KBM-7 (cell line): ENCODE results near the gene CDKL2.
"Not testable (repeated sequence)": the region's sequence is repeated elsewhere in the genome, so short reads cannot be mapped to it uniquely, and the experiment has no call there.

Experiments used
- DNase-seq: peaks from one replicate; pipeline ENCODE4 v3.0.0-alpha.2; 2015
- in situ Hi-C: fragments of 300-500 bp; cut with MboI; formaldehyde crosslinking; loops from 2 replicates; pipeline ENCODE4 v1.14.3; 2020; ENCODE audit warnings: low sequenced_read_pairs, low pct_unique_long_range_greater_than_20kb, mixed read lengths

The CDKL2 gene

GRCh38 chr4:75566911-75567310 is 63.4 kb downstream of the CDKL2 start:
- no peak for DNase-seq
- in situ Hi-C loops: no loop called here

- DNase-seq: peak; percentile 19
- in situ Hi-C loops: no loop called here
These were observed 64.8 kb downstream of the CDKL2 start for GRCh38 chr4:75565481-75565880.

- no peak for DNase-seq
- in situ Hi-C loops: no loop called here
These were observed 66.3 kb downstream of the CDKL2 start for GRCh38 chr4:75564023-75564422.

DNA sequence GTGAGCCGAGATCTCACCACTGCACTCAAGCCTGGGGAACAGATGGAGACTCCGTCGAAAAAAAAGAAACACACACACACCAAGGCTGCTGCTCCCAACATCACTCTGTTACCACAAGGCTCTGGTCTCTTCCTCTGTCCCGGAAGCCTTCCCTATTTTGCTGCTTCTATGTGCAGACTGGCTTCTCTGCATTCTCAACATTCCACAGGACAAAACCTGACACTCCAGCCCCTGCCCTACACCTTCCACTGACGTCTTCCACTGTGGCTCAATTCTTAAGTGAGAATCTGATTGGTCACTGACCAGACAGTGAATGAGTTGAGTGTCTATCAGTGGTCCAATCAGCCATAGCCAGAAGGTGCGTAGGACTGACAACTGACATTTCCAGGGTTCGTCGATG is 68.5 kb downstream of the CDKL2 start:
- in situ Hi-C loops: no loop called here
- DNase-seq: no peak

- DNase-seq: no peak
- in situ Hi-C loops: no loop called here
These were observed 72.6 kb downstream of the CDKL2 start for GRCh38 chr4:75557696-75558095.

- DNase-seq: no peak
- in situ Hi-C loops: no loop called here
These were observed 74.8 kb downstream of the CDKL2 start, which contains the start of gene ODAPH for GRCh38 chr4:75555294-75556164. TSS of gene ODAPH (plus strand) at chr4:75556066. CDS start at chr4:75556083, 17 bp downstream.

GRCh38 chr4:75552452-75552851 is 77.9 kb downstream of the CDKL2 start:
- DNase-seq: no peak
- in situ Hi-C loops: no loop called here

DNA sequence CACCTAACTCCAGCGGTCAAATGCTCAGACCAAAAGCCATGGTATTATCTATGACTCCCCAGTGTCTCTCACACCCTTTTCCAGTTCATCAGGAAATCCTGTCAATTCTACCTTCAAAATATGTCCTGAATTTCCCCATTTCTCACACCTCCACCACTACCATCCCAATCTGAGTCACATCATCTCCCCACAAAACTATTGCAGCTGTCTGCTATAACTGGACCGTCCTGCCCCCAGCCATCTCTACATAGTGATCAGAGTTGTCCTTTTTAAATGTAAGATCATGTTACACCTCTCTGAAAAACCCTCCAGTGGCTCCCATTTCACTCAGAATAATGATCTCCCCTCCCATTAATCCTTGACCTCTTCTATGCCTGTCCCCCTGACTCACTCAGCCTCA is 81.3 kb downstream of the CDKL2 start:
- in situ Hi-C loops: no loop called here
- no peak for DNase-seq

DNA sequence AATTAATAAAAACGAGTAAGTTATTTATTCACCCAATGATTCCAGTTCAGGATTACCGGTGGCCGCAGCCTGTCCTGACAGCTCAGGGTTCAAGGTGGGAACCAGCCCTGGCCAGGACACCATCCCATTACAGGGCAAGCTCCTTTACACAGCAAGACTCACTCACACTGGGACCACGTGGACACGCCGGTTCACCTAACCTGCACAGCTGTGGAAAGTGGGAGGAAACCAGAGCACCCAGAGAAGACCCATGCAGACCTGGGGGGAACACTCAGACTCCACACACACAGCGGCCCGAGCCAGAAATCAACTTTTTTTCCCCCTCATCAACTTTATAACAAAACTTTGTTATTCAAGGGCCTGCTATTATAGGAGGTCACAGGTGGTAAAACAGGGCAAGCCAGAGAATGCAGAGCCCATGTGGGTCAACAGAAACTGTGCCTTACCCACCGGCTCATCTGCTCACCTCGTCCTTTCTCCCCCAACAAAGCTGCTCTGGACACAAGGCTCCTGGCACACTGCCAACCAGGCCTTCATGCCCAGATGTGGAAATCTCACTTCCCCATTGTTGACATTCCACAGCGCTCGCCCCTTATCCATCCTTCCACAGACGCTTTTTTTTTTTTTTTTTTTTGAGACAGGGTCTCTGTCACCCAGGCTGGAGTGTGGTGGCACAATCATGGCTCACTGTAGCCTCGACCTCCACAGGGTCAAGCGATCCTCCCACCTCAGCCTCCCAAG is 82.5 kb downstream of the CDKL2 start:
- in situ Hi-C loops: no loop called here
- peak; percentile 40 for DNase-seq

DNA sequence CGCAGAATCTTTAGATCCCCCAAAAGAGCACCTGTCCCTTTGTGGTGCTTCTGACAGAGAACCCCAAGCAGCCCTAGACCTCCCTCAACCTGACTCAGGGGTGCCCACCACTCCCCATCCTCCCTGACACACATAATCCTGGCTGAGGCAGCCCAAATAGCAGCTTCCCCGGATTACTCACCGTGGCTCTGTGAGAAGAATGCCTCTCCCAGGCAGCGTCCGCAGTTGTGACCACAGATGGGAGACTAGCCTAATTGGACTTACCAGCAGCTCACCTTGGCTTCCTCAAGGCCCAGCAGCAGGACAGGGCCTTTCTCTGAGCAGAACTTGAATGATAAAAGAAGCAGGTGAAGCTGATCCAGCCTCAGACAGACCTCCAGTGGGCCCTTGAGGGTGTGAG is 84.8 kb downstream of the CDKL2 start:
- in situ Hi-C loops: no loop called here
- DNase-seq: no peak

DNA sequence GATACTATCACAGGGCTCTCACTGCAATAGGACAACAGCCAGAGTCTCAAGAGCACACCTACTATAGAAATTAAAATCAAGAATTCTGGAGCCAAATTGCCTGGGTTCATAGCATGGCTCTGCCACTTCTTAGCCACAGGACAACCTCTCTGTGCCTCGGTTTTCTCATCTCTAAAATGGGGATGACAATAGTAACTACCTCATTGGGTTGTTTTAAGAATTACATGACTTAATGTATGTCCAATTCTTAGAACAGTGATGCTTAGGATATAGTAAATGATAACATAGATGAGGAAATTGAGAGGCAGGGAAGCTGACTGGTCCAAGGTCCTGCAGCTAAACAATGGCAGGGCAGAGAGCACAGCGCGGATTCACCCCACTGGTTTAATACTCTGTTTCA is 85.5 kb downstream of the CDKL2 start:
- in situ Hi-C loops: no loop called here

DNA sequence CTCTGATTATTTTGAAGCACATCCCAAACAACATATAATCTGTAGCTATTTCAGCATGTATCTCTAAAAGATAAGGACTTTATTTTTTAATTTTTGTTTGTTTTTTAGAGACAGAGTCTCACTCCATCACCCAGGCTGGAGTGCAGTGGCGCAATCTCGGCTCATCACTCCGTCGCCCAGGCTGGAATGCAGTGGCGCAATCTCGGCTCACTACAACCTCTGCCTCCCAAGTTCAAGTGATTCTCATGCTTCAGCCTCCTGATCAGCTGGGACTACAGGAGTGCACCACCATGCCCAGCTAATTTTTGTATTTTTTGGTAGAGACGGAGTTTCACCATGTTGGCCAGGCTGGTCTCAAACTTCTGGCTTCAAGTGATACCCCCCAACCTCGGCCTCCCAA is 86.1 kb downstream of the CDKL2 start:
- DNase-seq, in situ Hi-C loops: not testable (repeated sequence)

More for the DNA sequence above, 85.5 kb downstream of the CDKL2 start:
- DNase-seq: no peak

DNA sequence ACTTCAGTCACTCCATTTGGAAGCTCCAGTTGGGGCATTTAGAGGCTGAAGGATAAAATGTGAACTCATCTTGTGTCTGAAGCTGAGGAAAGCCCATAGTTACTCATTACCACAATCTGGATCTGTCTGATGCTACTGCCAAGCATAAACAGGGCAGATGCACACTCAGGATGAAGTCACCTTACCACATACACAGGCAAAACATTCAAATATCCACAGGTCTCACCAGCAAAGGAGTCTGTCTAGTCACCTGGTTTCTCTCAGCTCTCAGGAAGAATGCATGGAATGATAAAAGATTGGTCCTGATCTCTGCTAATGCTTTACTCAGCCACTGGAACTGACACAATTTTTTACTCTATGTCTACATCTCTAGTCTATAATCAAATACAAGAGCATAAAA is 87.5 kb downstream of the CDKL2 start:
- DNase-seq: no peak

DNA sequence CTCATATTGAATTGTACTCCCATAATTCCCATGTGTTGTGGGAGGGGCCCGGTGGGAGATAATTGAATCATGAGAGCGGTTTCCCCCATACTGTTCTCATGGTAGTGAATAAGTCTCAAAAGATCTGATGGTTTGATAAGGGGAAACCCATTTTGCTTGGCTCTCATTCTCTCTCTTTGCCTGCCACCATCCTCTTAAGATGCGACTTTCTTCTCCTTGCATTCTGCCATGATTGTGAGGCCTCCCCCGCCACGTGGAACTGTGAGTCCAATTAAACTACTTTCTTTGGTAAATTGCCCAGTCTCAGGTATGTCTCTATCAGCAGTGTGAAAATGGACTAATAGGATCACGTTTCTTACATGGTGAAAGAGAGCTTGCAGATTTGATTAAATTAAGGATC is 93.0 kb downstream of the CDKL2 start:
- DNase-seq, in situ Hi-C loops: not testable (repeated sequence)

More for the DNA sequence above, 87.5 kb downstream of the CDKL2 start:
- in situ Hi-C loops: no loop called here

- in situ Hi-C loops, DNase-seq: not testable (repeated sequence)
These were observed 96.4 kb downstream of the CDKL2 start for GRCh38 chr4:75533926-75534325.

DNA sequence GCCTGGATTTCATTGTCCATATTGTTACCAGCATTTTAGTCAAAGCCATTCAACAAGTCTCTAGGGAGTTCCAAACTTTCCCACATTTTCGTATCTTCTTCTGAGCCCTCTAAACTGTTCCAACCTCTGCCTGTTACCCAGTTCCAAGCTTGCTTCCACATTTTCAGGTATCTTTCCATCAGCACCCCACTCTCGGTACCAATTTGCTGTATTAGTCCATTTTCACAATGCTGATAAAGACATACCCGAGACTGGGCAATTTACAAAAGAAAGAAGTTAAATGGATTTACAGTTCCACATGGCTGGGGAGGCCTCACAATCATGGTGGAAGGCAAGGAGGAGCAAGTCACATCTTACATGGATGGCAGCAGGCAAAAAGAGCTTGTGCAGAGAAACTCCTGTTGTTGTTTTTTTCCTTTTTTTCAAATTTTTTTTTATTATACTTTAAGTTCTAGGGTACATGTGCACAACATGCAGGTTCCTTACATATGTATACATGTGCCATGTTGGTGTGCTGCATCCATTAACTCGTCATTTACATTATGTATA is 96.9 kb downstream of the CDKL2 start:
- in situ Hi-C loops, DNase-seq: not testable (repeated sequence)

- DNase-seq, in situ Hi-C loops: not testable (repeated sequence)
These were observed 98.7 kb downstream of the CDKL2 start for GRCh38 chr4:75531536-75532143.

- DNase-seq: no peak
- in situ Hi-C loops: no loop called here
These were observed 99.6 kb downstream of the CDKL2 start for GRCh38 chr4:75530556-75531322.
